Naive B cell (primary cell): Measurements from ENCODE around the gene SPARC. TPM values are rescaled to one million over a fixed set of nuclear protein-coding genes. Genes with fewer than 3 reads are reported as not detected.
"Not testable (repeated sequence)": the region's sequence is repeated elsewhere in the genome, so short reads cannot be mapped to it uniquely, and the experiment has no call there.

Source experiments
- ATAC-seq, 2 donors: fragments of 150-1000 bp; cut with Tn5 transposase; 2 replicates each; pipeline ENCODE4 v1.10.0; 2021; ENCODE audit warnings: low read depth in 2 of 2, mild to moderate bottlenecking in 2 of 2, moderate library complexity in 2 of 2
- DNase-seq: peaks from one replicate; pipeline ENCODE4 v3.0.0; 2022
- H3K27ac Mint-ChIP-seq, 6 donors: one replicate each; pipeline ENCODE4 v1.8.0; 2020 to 2022; ENCODE audit warnings: mild to moderate bottlenecking in 6 of 6, mixed read lengths in 6 of 6, moderate library complexity in 5 of 6, inconsistent platforms in 2 of 6
- H3K27me3 Mint-ChIP-seq, 3 donors: one replicate each; pipeline ENCODE4 v1.8.0; 2021 to 2022; ENCODE audit warnings: mixed read lengths in 3 of 3, mild to moderate bottlenecking in 1 of 3
- H3K36me3 Mint-ChIP-seq, 2 donors: one replicate each; pipeline ENCODE4 v1.8.0; 2020 to 2022; ENCODE audit warnings: mixed read lengths in 2 of 2, inconsistent platforms in 1 of 2, mild to moderate bottlenecking in 1 of 2
- H3K4me1 Mint-ChIP-seq, 3 donors: one replicate each; pipeline ENCODE4 v1.8.0; 2020 to 2022; ENCODE audit warnings: mixed read lengths in 3 of 3, inconsistent platforms in 1 of 3, mild to moderate bottlenecking in 1 of 3, moderate library complexity in 1 of 3
- H3K4me3 Mint-ChIP-seq, 8 donors: one replicate each; pipeline ENCODE4 v1.8.0; 2020 to 2022; ENCODE audit warnings: mild to moderate bottlenecking in 8 of 8, mixed read lengths in 8 of 8, moderate library complexity in 8 of 8, inconsistent platforms in 2 of 8
- H3K9me3 Mint-ChIP-seq, 7 donors: one replicate each; pipeline ENCODE4 v1.8.0; 2020 to 2022; ENCODE audit warnings: mixed read lengths in 7 of 7, mild to moderate bottlenecking in 5 of 7, inconsistent platforms in 2 of 7, moderate library complexity in 1 of 7
- polyA plus RNA-seq, 6 donors: library from polyadenylated mRNA; unstranded; fragments of 300-500 nt; fragmentation: Illumina TruSeq; gene quantifications; one replicate each; pipeline ENCODE4 v1.2.3, GENCODE V29; 2021; ENCODE audit warnings: low read depth in 6 of 6

Gene SPARC
- polyA plus RNA-seq, 6 donors from 2014 or later = 9.6 to 30.7 (median 24.7) TPM

DNA sequence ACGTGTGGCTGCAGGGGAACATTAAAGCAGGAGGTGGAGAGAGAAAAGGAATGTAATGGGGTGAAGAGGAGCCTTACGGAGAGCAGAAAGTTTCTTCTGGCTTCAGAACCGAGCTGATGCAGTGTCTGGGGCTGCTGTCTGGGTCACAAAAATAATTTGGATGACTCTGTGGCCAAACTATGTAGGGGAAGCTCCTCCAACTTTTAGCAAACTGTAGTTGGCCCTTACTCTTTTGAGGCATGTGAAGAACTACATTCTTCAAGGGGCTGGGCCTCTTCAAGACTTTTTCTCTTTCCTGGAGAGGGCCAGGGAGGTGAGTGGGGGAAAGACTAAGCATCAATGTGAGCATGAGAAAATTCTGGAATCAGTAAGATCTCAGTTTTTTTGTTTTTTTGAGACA lies 31.9 kb upstream of the SPARC start:
- Mint-ChIP-seq H3K4me1 (peaks cover 18 to 36% (median 34%) of the 10 kb centered on the region in 3 donors), H3K27me3 (peaks cover 0 to 5% (median 4%) of the 10 kb centered on the region in 3 donors), H3K4me3 (no peak overlapping the region), H3K36me3 (peaks cover 0 to 4% of the 10 kb centered on the region in 2 donors), H3K9me3 (peaks cover 0 to 1% (median 0%) of the 10 kb centered on the region in 7 donors), H3K27ac (no peak overlapping the region)
- no peak for DNase-seq
- no peak for ATAC-seq

GRCh38 chr5:151718153-151718552 lies 31.4 kb upstream of the SPARC start:
- Mint-ChIP-seq H3K36me3 (peaks cover 0 to 4% of the 10 kb centered on the region in 2 donors), H3K27ac (no peak overlapping the region), H3K4me1 (peaks cover 17 to 35% (median 31%) of the 10 kb centered on the region in 3 donors), H3K4me3 (no peak overlapping the region), H3K27me3 (peaks cover 0 to 5% (median 4%) of the 10 kb centered on the region in 3 donors), H3K9me3 (peaks cover 0 to 1% (median 0%) of the 10 kb centered on the region in 7 donors)
- no peak for ATAC-seq
- no peak for DNase-seq

DNA sequence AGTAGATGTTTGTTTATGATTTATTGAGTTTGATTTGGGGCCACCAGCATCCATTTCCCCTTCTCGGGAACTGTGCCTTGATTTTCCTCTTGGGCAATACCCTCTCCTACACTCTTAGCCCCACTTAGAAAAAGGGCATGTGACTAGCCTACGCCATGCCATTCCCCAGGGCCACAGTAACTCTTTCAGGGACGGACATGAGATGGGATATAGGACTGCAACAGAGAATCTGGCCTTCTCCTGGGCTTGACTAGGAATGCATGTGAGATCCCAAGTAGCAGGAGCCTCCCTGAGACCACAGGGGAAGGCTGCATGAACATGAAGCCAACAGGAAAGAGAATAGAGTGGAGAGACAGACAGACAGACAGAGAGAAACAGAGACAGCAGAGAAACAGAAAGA lies 30.7 kb upstream of the SPARC start:
- Mint-ChIP-seq H3K27ac (peak overlapping the region in 4 of 6 donors; percentile 8 to 76 (median 70)), H3K9me3 (peaks cover 0 to 2% (median 1%) of the 10 kb centered on the region in 7 donors), H3K36me3 (peaks cover 0 to 4% of the 10 kb centered on the region in 2 donors), H3K4me3 (no peak overlapping the region), H3K4me1 (peaks cover 15 to 29% (median 24%) of the 10 kb centered on the region in 3 donors), H3K27me3 (peaks cover 4 to 11% (median 5%) of the 10 kb centered on the region in 3 donors)
- ATAC-seq = no peak
- no peak for DNase-seq

GRCh38 chr5:151709109-151709735 lies 22.5 kb upstream of the SPARC start:
- H3K27me3 Mint-ChIP-seq = peaks cover 0 to 7% (median 4%) of the 10 kb centered on the region in 3 donors
- DNase-seq = no peak
- no peak for ATAC-seq
- no peak overlapping the region for H3K27ac Mint-ChIP-seq
- peaks cover 0 to 11% (median 7%) of the 10 kb centered on the region in 7 donors for H3K9me3 Mint-ChIP-seq
- peaks cover 0 to 16% (median 9%) of the 10 kb centered on the region in 3 donors for H3K4me1 Mint-ChIP-seq
- H3K4me3 Mint-ChIP-seq = no peak overlapping the region
- H3K36me3 Mint-ChIP-seq = peaks cover 0 to 3% of the 10 kb centered on the region in 2 donors

DNA sequence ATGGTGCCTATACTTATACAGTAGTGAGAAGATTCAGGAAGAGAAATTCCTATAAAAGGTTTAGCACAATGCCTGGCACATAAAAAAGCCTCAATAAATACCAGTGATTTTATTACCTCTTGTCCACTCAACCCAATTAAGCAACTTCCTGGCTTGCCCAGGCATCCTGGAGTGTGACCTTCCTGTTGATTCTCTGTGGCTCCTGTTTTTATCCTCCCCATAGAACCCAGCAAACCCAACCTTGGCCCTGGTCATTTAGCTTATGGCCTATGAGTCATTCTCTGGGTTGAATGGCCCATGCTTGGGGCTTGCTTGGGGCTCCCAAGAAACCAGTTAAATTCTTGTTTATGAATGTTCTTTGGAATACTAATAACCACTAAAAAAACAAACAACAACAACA lies 21.4 kb upstream of the SPARC start:
- H3K4me3 Mint-ChIP-seq = no peak overlapping the region
- no peak overlapping the region for H3K27ac Mint-ChIP-seq
- H3K36me3 Mint-ChIP-seq = peaks cover 0 to 3% of the 10 kb centered on the region in 2 donors
- no peak for DNase-seq
- peaks cover 0 to 7% (median 4%) of the 10 kb centered on the region in 3 donors for H3K27me3 Mint-ChIP-seq
- peaks cover 0 to 16% (median 9%) of the 10 kb centered on the region in 3 donors for H3K4me1 Mint-ChIP-seq
- ATAC-seq = no peak
- peaks cover 0 to 11% (median 7%) of the 10 kb centered on the region in 7 donors for H3K9me3 Mint-ChIP-seq

GRCh38 chr5:151707567-151707966 lies 20.9 kb upstream of the SPARC start:
- peaks cover 0 to 2% (median 0%) of the 10 kb centered on the region in 3 donors for H3K27me3 Mint-ChIP-seq
- no peak for DNase-seq
- peaks cover 0 to 16% (median 9%) of the 10 kb centered on the region in 3 donors for H3K4me1 Mint-ChIP-seq
- peaks cover 0 to 11% (median 7%) of the 10 kb centered on the region in 7 donors for H3K9me3 Mint-ChIP-seq
- ATAC-seq = no peak
- H3K36me3 Mint-ChIP-seq = peaks cover 0 to 3% of the 10 kb centered on the region in 2 donors
- no peak overlapping the region for H3K27ac Mint-ChIP-seq
- H3K4me3 Mint-ChIP-seq = no peak overlapping the region

DNA sequence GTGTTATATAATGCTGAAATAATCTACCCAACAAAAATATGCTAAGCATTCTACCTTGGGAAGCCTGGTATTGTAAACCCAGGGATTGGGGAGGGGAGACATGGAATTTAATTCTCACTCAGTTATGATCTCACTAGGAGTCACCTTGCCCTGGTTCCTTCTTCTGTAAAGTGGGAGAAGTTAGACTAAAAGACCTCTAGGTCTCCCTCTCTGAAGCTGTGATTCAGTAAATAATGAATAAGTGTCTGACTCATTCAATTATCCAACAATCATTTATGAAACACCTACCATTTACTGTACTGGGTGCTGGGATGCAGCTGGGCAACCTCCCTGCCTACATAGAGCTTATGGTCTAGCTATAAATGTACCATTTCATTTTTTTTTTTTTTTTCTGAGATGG lies 20.2 kb upstream of the SPARC start:
- no peak for DNase-seq
- no peak for ATAC-seq
- Mint-ChIP-seq H3K4me1 (peaks cover 0 to 12% (median 9%) of the 10 kb centered on the region in 3 donors), H3K9me3 (peaks cover 0 to 6% (median 4%) of the 10 kb centered on the region in 7 donors), H3K4me3 (no peak overlapping the region), H3K27me3 (no peaks in the 10 kb centered on the region), H3K36me3 (peaks cover 0 to 3% of the 10 kb centered on the region in 2 donors), H3K27ac (no peak overlapping the region)

DNA sequence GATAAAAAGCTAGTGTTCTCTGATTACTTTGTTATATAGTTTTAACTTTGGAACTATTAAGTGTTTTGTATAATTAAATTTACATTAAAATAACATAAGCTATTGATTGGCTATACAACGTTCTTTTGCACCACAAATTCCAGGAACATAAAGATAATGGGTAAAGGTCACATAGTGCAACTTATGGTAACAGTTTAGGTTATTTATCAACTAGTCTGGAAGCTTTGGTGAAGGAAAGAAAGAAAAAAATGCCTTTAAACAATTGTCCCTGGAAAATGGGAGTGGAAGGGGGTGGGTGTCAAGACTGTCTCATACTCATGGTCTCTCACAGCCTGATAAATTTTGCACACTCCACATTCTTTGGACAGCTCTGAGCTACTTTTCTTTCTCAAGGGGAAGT lies 17.1 kb upstream of the SPARC start:
- no peaks in the 10 kb centered on the region for H3K9me3 Mint-ChIP-seq
- no peak for DNase-seq
- H3K4me3 Mint-ChIP-seq = no peak overlapping the region
- peaks cover 3 to 6% (median 4%) of the 10 kb centered on the region in 3 donors for H3K4me1 Mint-ChIP-seq
- H3K36me3 Mint-ChIP-seq = peaks cover 0 to 3% of the 10 kb centered on the region in 2 donors
- H3K27me3 Mint-ChIP-seq = no peaks in the 10 kb centered on the region
- ATAC-seq = no peak
- no peak overlapping the region for H3K27ac Mint-ChIP-seq

DNA sequence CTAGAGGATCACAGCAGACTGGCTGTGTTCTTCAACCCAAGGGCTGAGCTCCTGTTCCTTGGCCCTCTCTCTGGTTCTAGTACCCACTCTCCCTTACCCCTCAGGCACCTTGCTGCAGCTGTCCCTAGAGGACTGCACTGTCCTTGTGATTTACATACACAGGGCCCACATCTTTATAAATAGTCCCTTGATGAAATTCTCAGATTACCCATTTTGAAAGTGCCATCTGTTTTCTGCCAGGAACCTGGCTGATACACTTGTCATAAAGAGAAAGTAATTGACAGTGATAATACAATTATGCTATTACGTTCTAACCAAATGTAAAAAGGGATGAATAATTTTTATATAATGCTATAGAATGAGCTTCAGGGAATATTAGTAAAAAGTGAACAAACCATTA lies 16.5 kb upstream of the SPARC start:
- Mint-ChIP-seq H3K4me3 (no peak overlapping the region), H3K9me3 (no peaks in the 10 kb centered on the region), H3K4me1 (peaks cover 3 to 6% (median 4%) of the 10 kb centered on the region in 3 donors), H3K27ac (peak overlapping the region in 1 of 6 donors; percentile 12), H3K36me3 (peaks cover 0 to 3% of the 10 kb centered on the region in 2 donors), H3K27me3 (no peaks in the 10 kb centered on the region)
- ATAC-seq = no peak
- DNase-seq = no peak

- no peak for ATAC-seq
- no peak for DNase-seq
- Mint-ChIP-seq H3K27me3 (peaks cover 0 to 6% (median 0%) of the 10 kb centered on the region in 3 donors), H3K4me3 (no peak overlapping the region), H3K4me1 (peaks cover 3 to 6% (median 4%) of the 10 kb centered on the region in 3 donors), H3K36me3 (peaks cover 0 to 3% of the 10 kb centered on the region in 2 donors), H3K27ac (no peak overlapping the region), H3K9me3 (no peaks in the 10 kb centered on the region)
Observed at GRCh38 chr5:151700820-151701219, 14.1 kb upstream of the SPARC start.

- DNase-seq = no peak
- no peak overlapping the region for H3K4me3 Mint-ChIP-seq
Observed at GRCh38 chr5:151700296-151700695, 13.6 kb upstream of the SPARC start.

DNA sequence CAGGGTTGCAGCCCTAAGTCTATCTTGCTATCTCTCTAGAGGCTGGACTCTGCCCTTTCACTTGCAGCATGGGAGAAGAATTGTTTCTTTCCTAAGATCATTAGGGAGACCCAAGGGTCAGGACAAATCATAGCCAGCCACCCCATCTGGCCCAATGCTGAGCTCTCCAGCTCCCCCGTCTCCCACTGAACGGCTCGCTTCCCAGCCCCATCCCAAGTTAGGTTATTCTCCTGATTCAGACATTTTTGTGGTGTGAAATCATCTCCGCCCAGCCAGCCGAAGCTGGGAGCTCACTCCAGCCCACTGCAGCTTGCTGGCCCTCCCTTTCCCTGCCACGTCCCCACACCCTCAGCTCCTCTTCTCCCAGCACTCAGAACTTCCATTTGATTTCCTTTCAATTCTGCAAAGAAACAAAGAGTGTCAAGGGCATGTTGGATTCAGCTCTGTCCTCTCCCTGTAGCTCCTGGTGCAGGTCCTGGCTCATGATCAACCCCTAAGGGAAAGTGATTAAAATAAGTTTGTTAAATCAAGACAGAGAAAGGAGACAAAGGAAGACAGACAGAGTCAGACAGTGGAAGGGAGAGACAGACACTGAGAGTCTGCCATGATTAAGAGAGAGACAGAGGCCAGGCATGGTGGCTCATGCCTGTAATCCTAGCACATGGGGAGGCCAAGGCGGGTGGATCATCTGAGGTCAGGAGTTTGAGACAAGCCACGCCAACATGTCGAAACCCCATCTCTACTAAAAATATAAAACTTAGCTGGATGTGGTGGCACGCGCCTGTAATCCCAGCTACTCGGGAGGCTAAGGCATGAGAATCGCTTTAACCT lies 12.6 kb upstream of the SPARC start:
- peaks cover 0 to 6% (median 0%) of the 10 kb centered on the region in 3 donors for H3K27me3 Mint-ChIP-seq
- H3K27ac Mint-ChIP-seq = peak overlapping the region in 2 of 6 donors; percentile 24 to 84
- peaks cover 3 to 6% (median 4%) of the 10 kb centered on the region in 3 donors for H3K4me1 Mint-ChIP-seq

More at GRCh38 chr5:151700296-151700695, 13.6 kb upstream of the SPARC start:
- peaks cover 0 to 3% of the 10 kb centered on the region in 2 donors for H3K36me3 Mint-ChIP-seq
- H3K4me1 Mint-ChIP-seq = peaks cover 3 to 6% (median 4%) of the 10 kb centered on the region in 3 donors
- peaks cover 0 to 6% (median 0%) of the 10 kb centered on the region in 3 donors for H3K27me3 Mint-ChIP-seq
- no peaks in the 10 kb centered on the region for H3K9me3 Mint-ChIP-seq
- no peak overlapping the region for H3K27ac Mint-ChIP-seq
- no peak for ATAC-seq

GRCh38 chr5:151698081-151698480 lies 11.4 kb upstream of the SPARC start:
- ATAC-seq, DNase-seq, H3K27ac Mint-ChIP-seq, H3K4me1 Mint-ChIP-seq, H3K9me3 Mint-ChIP-seq, H3K27me3 Mint-ChIP-seq, H3K36me3 Mint-ChIP-seq, H3K4me3 Mint-ChIP-seq: not testable (repeated sequence)

More for the DNA sequence above, 12.6 kb upstream of the SPARC start:
- Mint-ChIP-seq H3K36me3 (no peaks in the 10 kb centered on the region), H3K9me3 (no peaks in the 10 kb centered on the region), H3K4me3 (no peak overlapping the region)
- ATAC-seq = no peak
- DNase-seq = no peak
